Prostate gland (tissue), 2 donors: ENCODE data around the gene DACH1. TPM values are rescaled to one million over a fixed set of nuclear protein-coding genes. Genes with fewer than 3 reads are reported as not detected.

Experiments used
- DNase-seq: peaks from one replicate; pipeline ENCODE4 v3.0.0-alpha.2; 2019; ENCODE audit warnings: low spot score
- H3K27ac ChIP-seq, 2 donors: fragments of 200-600 bp; sonication (generic); 2 replicates each; pipeline ENCODE4 v1.5.1; 2017 to 2019
- H3K27me3 ChIP-seq: fragments of 200-600 bp; sonication (generic); replicated peaks from 2 replicates; pipeline ENCODE4 v1.5.1; 2019; ENCODE audit not compliant: insufficient read depth
- H3K36me3 ChIP-seq, 2 donors: fragments of 200-600 bp; sonication (generic); 1 replicate in 1 of 2; 2 replicates in 1 of 2; pipeline versions ENCODE4 v1.5.1 to v1.8.1; 2017 to 2019
- H3K4me1 ChIP-seq: fragments of 200-600 bp; sonication (generic); replicated peaks from 2 replicates; pipeline ENCODE4 v1.5.1; 2019
- H3K4me3 ChIP-seq, 2 donors: fragments of 200-600 bp; sonication (generic); 2 replicates each; pipeline ENCODE4 v1.5.1; 2017 to 2019
- H3K9me3 ChIP-seq: fragments of 200-600 bp; sonication (generic); 2 replicates; pipeline ENCODE4 v1.5.1; 2017
- POLR2A ChIP-seq: fragments of 450-650 bp; IDR thresholded peaks from one replicate; pipeline ENCODE4 v1.6.1; 2016; ENCODE audit warnings: antibody characterized with exemption, mild to moderate bottlenecking
- POLR2AphosphoS5 ChIP-seq: sonication (generic); formaldehyde crosslinking; IDR thresholded peaks from one replicate; pipeline ENCODE4 v1.6.1; 2017; ENCODE audit warnings: antibody characterized with exemption
- WGBS: methylation state at CpG from one replicate; pipeline ENCODE4 v1.1.5; 2018; 5-methylcytosine and 5-hydroxymethylcytosine counted together
- intact Hi-C: fragments of 100-400 bp; cut with DNase I; formaldehyde crosslinking; loops from one replicate; pipeline ENCODE4 v1.14.2; 2022
- total RNA-seq, 2 donors: library from RNA; depleted of rRNA; stranded (reverse); fragments of >200 nt; gene quantifications; one replicate each; pipeline ENCODE4 v1.1.0, GENCODE V29; 2016
- TF ChIP-seq, protein P1 (sequence below), 4 experiments: fragments of 200-600 bp in 2 of 4; fragments of 450-650 bp in 2 of 4; sonication (generic) in 2 of 4; IDR thresholded peaks; 1 replicate in 3 of 4; 2 replicates in 1 of 4; pipeline ENCODE4 v1.5.1; 2016 to 2019; ENCODE audit warnings: antibody characterized with exemption in 4 of 4, mild to moderate bottlenecking in 2 of 4, moderate library complexity in 2 of 4

Gene DACH1
- total RNA-seq, 2 donors from 2014 or later, result 14.6 to 18.0 TPM

DNA sequence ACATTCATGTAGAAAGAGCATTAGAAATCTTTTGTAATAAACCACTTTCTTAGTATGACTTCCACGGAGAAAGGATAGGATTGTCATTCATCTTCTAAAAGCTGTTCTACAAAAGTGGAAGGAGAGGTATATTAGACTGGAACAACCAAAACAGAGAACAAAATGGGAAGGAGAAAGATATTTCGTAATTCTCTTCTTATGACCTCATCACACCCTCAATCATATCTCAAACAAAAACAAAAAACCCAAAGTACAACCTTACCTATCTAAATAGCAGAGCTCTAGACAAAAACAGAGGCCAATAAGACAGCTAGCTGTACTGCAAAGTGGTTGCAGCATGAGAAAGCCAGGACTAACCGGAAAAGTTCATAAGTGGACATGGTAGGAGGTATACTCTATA is 46.3 kb downstream of the DACH1 start:
- H3K4me1 ChIP-seq, result no peaks in the 10 kb centered on the region
- H3K9me3 ChIP-seq, result no peaks in the 10 kb centered on the region
- no peak overlapping the region for H3K27ac ChIP-seq
- intact Hi-C loops, result no loop called here
- H3K36me3 ChIP-seq, result no peaks in the 10 kb centered on the region
- H3K27me3 ChIP-seq, result no peaks in the 10 kb centered on the region
- 88% methylated on average over 3 of the region's 3 CpGs for WGBS
- TF ChIP-seq POLR2A (no peak), POLR2AphosphoS5 (no peak)
- TF ChIP-seq, protein P1, sequence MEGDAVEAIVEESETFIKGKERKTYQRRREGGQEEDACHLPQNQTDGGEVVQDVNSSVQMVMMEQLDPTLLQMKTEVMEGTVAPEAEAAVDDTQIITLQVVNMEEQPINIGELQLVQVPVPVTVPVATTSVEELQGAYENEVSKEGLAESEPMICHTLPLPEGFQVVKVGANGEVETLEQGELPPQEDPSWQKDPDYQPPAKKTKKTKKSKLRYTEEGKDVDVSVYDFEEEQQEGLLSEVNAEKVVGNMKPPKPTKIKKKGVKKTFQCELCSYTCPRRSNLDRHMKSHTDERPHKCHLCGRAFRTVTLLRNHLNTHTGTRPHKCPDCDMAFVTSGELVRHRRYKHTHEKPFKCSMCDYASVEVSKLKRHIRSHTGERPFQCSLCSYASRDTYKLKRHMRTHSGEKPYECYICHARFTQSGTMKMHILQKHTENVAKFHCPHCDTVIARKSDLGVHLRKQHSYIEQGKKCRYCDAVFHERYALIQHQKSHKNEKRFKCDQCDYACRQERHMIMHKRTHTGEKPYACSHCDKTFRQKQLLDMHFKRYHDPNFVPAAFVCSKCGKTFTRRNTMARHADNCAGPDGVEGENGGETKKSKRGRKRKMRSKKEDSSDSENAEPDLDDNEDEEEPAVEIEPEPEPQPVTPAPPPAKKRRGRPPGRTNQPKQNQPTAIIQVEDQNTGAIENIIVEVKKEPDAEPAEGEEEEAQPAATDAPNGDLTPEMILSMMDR (IDR thresholded peaks at IDR 0.05), result no peak
- no peak for DNase-seq
- no peak overlapping the region for H3K4me3 ChIP-seq

- WGBS, result 85% methylated on average over 1 of the region's 1 CpG
- TF ChIP-seq POLR2A (no peak), POLR2AphosphoS5 (no peak)
- TF ChIP-seq, protein P1 (IDR thresholded peaks at IDR 0.05), result no peak
- Histone ChIP-seq H3K27ac (no peak overlapping the region), H3K4me1 (no peaks in the 10 kb centered on the region), H3K36me3 (no peaks in the 10 kb centered on the region), H3K4me3 (no peak overlapping the region), H3K9me3 (no peaks in the 10 kb centered on the region), H3K27me3 (no peaks in the 10 kb centered on the region)
- no peak for DNase-seq
- intact Hi-C loops, result no loop called here
These were observed 49.7 kb downstream of the DACH1 start for GRCh38 chr13:71817335-71817734.

DNA sequence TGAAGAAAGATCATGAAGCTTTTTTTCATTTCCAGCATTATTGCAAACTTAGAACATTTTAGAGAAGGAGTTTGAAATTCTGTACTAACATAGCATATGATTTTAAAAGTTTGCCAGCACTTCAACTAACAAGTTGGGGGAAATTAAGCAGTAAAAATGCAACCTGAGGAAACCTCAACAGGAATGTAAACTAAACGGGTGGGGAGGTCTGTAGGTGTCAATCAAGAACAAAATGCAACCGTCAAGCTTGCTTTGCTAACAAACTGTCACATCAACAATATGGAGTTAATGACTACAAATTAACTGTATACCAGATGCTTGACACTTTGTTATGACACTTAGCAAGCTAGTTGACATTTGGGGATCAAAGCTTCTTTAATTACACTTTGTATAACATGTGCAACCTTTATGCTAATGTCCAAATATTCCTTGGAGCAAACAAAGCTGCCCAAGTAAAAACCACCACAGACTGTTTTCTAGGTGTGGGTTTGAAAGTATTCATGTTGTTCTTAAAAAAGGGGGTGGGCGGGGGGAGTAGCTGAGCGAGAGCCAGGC is 52.1 kb downstream of the DACH1 start:
- 47% methylated on average over 4 of the region's 4 CpGs for WGBS
- DNase-seq, result no peak
- no peaks in the 10 kb centered on the region for H3K9me3 ChIP-seq
- no peaks in the 10 kb centered on the region for H3K36me3 ChIP-seq
- H3K27ac ChIP-seq, result no peak overlapping the region
- H3K4me1 ChIP-seq, result no peaks in the 10 kb centered on the region
- TF ChIP-seq, protein P1 (IDR thresholded peaks at IDR 0.05), result no peak
- TF ChIP-seq POLR2A (no peak), POLR2AphosphoS5 (no peak)
- intact Hi-C loops, result no loop called here
- H3K4me3 ChIP-seq, result no peak overlapping the region
- H3K27me3 ChIP-seq, result no peaks in the 10 kb centered on the region

DNA sequence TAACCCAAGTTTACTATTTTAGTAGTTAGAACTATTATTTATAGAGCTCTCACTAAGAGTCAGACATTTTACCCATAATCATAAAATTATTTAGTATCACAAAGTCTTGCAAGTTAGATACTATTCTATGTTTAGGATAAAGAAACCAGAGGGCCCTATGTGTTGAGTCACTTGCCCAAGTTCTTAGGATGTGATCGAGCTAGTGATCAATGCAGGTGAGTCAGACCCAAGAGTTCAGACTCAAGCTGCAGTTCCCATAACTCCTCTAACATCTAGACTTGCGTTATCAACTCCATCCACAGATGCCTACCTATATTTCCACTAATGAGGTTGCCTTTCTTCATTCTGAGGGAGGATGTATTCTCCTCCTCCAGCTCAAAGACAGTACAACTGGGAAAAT is 53.8 kb downstream of the DACH1 start:
- intact Hi-C loops, result no loop called here
- DNase-seq, result no peak
- no peaks in the 10 kb centered on the region for H3K4me1 ChIP-seq
- no peaks in the 10 kb centered on the region for H3K27me3 ChIP-seq
- WGBS, result 98% methylated on average over 2 of the region's 2 CpGs
- no peaks in the 10 kb centered on the region for H3K9me3 ChIP-seq
- no peak overlapping the region for H3K4me3 ChIP-seq
- H3K27ac ChIP-seq, result no peak overlapping the region
- no peaks in the 10 kb centered on the region for H3K36me3 ChIP-seq
- TF ChIP-seq POLR2AphosphoS5, result no peak
- TF ChIP-seq, protein P1 (IDR thresholded peaks at IDR 0.05), result no peak
- TF ChIP-seq POLR2A, result no peak

DNA sequence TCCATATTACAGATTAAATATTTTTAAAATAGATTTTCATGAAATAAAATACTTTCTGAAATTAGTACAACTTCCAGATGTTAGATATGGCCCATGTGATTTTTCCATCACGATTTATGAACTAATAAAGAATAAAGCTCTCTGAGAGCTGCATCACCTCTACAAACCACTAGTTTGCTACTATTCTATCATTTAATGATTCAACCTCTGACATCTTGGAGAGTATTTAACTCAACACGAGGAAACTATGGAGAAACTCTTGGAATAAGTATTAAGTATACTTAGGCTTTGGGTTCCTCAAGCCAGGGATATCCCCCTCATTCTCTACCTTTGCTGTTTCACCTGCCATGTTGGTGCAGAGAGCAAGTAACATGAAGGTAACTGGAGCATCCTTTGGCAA is 55.7 kb downstream of the DACH1 start:
- no peaks in the 10 kb centered on the region for H3K36me3 ChIP-seq
- no peak for DNase-seq
- no peak overlapping the region for H3K27ac ChIP-seq
- no peak overlapping the region for H3K4me3 ChIP-seq
- no peak for TF ChIP-seq POLR2A
- TF ChIP-seq, protein P1 (IDR thresholded peaks at IDR 0.05), result no peak
- no peak for TF ChIP-seq POLR2AphosphoS5
- no peaks in the 10 kb centered on the region for H3K4me1 ChIP-seq
- intact Hi-C loops, result no loop called here
- H3K27me3 ChIP-seq, result no peaks in the 10 kb centered on the region
- H3K9me3 ChIP-seq, result no peaks in the 10 kb centered on the region
- 77% methylated on average over 2 of the region's 2 CpGs for WGBS
